ENCODE measurements around the gene GRIP1. TPM values are rescaled to one million over a fixed set of nuclear protein-coding genes. Genes with fewer than 3 reads are reported as not detected.

GRIP1 gene
- total and polyA plus RNA-seq, 2 experiments from 2014 or later = 5.1 to 13.7 TPM

GRCh38 chr12:66633676-66634075 lies 45.2 kb downstream of the GRIP1 start:
- Histone ChIP-seq H3K4me2 (no peak overlapping the region), H3K9me2 (ENCODE audit: insufficient read depth) (no peaks in the 10 kb centered on the region), H3K27me3 (ENCODE audit: insufficient read depth) (no peaks in the 10 kb centered on the region), H3K27ac (ENCODE audit: low read depth) (no peak overlapping the region), H3K79me2 (replicated peaks; ENCODE audit: insufficient read depth) (no peaks in the 10 kb centered on the region), H3K36me3 (ENCODE audit: insufficient read depth) (no peaks in the 10 kb centered on the region), H3K4me3 (no peak overlapping the region), H3K4me1 (ENCODE audit: insufficient read depth) (no peaks in the 10 kb centered on the region), H2AFZ (no peak overlapping the region), H3F3A (replicated peaks; ENCODE audit: low read depth) (no peaks in the 10 kb centered on the region), H4K20me1 (replicated peaks; ENCODE audit: insufficient read depth) (no peaks in the 10 kb centered on the region)
- Mint-ChIP-seq H3K4me1 (no peaks in the 10 kb centered on the region; the same call in 2 of the 3 replicates), H3K27ac (no peak overlapping the region), H3K36me3 (ENCODE audit: low read depth) (no peaks in the 10 kb centered on the region), H3K9me3 (no peaks in the 10 kb centered on the region), H3K27me3 (ENCODE audit: insufficient read depth, low read depth, poor library complexity) (no peaks in the 10 kb centered on the region), H3K4me3 (no peak overlapping the region)
- TF ChIP-seq ZNF114 (CRISPR knock-in tag; IDR thresholded peaks at IDR 0.05) = no peak
- TF ChIP-seq, protein P1, sequence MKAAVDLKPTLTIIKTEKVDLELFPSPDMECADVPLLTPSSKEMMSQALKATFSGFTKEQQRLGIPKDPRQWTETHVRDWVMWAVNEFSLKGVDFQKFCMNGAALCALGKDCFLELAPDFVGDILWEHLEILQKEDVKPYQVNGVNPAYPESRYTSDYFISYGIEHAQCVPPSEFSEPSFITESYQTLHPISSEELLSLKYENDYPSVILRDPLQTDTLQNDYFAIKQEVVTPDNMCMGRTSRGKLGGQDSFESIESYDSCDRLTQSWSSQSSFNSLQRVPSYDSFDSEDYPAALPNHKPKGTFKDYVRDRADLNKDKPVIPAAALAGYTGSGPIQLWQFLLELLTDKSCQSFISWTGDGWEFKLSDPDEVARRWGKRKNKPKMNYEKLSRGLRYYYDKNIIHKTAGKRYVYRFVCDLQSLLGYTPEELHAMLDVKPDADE (IDR thresholded peaks at IDR 0.05) = no peak
- TF ChIP-seq JUNB (IDR thresholded peaks at IDR 0.05; ENCODE audit: unreplicated experiment) = no peak
- no peak for TF ChIP-seq EZH2 (IDR thresholded peaks at IDR 0.05; ENCODE audit: low read depth, unreplicated experiment)
- TF ChIP-seq CREB1 (CRISPR knock-in tag; IDR thresholded peaks at IDR 0.05; ENCODE audit: low read depth) = no peak
- TF ChIP-seq ZNF331 (CRISPR knock-in tag; IDR thresholded peaks at IDR 0.05; ENCODE audit: low read depth) = no peak
- no peak for ATAC-seq
- DNase-seq (ENCODE audit: low spot score) = no peak

DNA sequence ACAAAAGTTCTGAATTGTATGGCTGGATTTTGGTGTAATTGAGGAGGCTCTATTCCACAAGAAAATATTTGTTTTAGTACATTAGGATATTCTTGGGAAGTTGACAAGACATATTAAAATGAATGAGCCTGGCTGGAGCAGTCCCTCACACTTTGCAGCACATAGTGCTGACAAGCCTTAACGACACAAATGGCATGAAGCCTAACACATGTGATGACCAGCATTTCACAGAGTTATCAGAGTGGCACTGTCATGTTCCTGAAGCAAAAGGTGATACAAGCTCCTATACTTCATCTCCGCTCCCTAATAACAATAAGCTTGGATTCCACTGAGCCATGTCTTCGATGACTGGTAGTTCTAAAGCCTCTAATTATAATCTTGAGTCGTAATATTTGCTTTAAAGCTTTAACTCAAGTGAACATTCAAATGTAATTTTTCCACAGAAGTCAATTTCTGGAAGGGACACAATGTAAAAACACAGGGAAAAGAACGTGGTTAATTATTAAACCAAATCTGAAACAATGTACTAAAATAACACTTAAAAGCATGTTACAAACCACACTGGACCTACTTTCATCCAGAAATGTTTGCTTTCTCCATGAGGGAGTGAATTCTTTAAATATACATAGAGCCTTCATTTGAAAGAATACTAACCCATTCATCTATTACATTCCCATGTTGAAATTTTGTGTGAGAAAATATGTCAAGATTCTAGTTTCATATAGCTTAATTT lies 49.6 kb downstream of the GRIP1 start:
- no peak for ATAC-seq
- no peak overlapping the region for H3K27ac Mint-ChIP-seq
- no peaks in the 10 kb centered on the region for H3K79me2 ChIP-seq (replicated peaks; ENCODE audit: insufficient read depth)
- no peaks in the 10 kb centered on the region for H3K27me3 ChIP-seq (ENCODE audit: insufficient read depth)
- H3K4me3 ChIP-seq = no peak overlapping the region
- no peaks in the 10 kb centered on the region for H3F3A ChIP-seq (replicated peaks; ENCODE audit: low read depth)
- TF ChIP-seq NANOG (IDR thresholded peaks at IDR 0.05; ENCODE audit: borderline replicate concordance) = no peak
- TF ChIP-seq, protein P2, sequence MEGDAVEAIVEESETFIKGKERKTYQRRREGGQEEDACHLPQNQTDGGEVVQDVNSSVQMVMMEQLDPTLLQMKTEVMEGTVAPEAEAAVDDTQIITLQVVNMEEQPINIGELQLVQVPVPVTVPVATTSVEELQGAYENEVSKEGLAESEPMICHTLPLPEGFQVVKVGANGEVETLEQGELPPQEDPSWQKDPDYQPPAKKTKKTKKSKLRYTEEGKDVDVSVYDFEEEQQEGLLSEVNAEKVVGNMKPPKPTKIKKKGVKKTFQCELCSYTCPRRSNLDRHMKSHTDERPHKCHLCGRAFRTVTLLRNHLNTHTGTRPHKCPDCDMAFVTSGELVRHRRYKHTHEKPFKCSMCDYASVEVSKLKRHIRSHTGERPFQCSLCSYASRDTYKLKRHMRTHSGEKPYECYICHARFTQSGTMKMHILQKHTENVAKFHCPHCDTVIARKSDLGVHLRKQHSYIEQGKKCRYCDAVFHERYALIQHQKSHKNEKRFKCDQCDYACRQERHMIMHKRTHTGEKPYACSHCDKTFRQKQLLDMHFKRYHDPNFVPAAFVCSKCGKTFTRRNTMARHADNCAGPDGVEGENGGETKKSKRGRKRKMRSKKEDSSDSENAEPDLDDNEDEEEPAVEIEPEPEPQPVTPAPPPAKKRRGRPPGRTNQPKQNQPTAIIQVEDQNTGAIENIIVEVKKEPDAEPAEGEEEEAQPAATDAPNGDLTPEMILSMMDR (conservative IDR thresholded peaks at IDR 0.05; ENCODE audit: low read depth in 2 of 2) = no peak
- no peak for TF ChIP-seq ZNF331 (CRISPR knock-in tag; IDR thresholded peaks at IDR 0.05; ENCODE audit: low read depth)
- TF ChIP-seq, protein P1 (IDR thresholded peaks at IDR 0.05) = no peak
- no peak for TF ChIP-seq CREB1 (CRISPR knock-in tag; IDR thresholded peaks at IDR 0.05; ENCODE audit: low read depth)
- no peaks in the 10 kb centered on the region for H3K9me2 ChIP-seq (ENCODE audit: insufficient read depth)
- no peaks in the 10 kb centered on the region for H3K4me1 ChIP-seq (ENCODE audit: insufficient read depth)
- H3K36me3 Mint-ChIP-seq (ENCODE audit: low read depth) = no peaks in the 10 kb centered on the region
- H2AFZ ChIP-seq = no peak overlapping the region
- no peaks in the 10 kb centered on the region for H3K27me3 Mint-ChIP-seq (ENCODE audit: insufficient read depth, low read depth, poor library complexity)
- no peak for DNase-seq (ENCODE audit: low spot score)
- no peaks in the 10 kb centered on the region for H3K9me3 Mint-ChIP-seq
- H4K20me1 ChIP-seq (replicated peaks; ENCODE audit: insufficient read depth) = no peaks in the 10 kb centered on the region
- H3K4me1 Mint-ChIP-seq = peaks cover 4% of the 10 kb centered on the region
- no peaks in the 10 kb centered on the region for H3K36me3 ChIP-seq (ENCODE audit: insufficient read depth)
- no peak overlapping the region for H3K27ac ChIP-seq (ENCODE audit: low read depth)
- no peak overlapping the region for H3K4me3 Mint-ChIP-seq
- no peak overlapping the region for H3K4me2 ChIP-seq
